D721Med (cell line): ENCODE results near the gene CHRM2.

Source experiments
- DNase-seq: peaks from one replicate; pipeline ENCODE4 v3.0.0; 2011; ENCODE audit warnings: low spot score; ENCODE audit not compliant: insufficient read length
- FAIRE-seq: peaks from 2 replicates; lab custom pipeline; 2011; peaks lifted over from hg19 to GRCh38; lab: Jason Lieb, UNC
- CTCF ChIP-seq: IDR thresholded peaks from 2 replicates; pipeline ENCODE4 v1.5.1; 2012; ENCODE audit warnings: mild to moderate bottlenecking, control low read depth; ENCODE audit not compliant: insufficient read depth; ENCODE audit errors: missing control alignments

CHRM2 gene

DNA sequence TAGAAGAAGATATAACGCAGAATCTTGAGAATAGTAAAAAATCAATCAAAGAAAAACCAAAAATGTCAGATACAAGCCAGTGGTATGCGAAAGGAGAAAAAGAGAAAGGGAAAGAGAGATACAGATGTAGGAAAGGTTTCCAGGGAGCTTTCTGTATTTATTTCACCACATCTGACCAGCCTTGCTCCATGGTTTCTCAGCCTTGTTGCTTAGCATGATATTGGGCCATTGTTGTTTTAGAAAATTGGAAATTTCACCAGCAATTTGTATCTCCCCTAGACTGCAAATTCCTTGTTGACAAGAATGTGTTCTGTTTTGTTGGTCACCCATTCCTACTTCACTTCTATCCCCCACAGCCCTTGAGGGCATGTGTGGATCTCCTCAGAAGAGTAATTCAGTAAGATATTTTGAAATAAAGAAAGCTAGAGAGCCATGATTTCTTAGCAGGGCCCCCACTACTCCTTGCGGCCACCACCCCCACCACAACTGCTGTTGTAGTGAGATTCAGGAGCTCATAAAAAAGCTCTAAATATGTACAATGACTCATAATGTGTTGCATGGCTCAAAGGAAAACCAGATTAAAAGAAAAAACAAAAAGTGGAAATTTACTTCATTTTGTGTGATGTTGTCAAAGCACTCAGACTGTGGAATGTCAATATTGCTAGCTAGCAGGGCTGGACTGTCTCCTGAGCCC lies 138.7 kb downstream of the CHRM2 start:
- no peak for DNase-seq
- TF ChIP-seq CTCF: no peak
- FAIRE-seq: no peak

- FAIRE-seq (no peak), DNase-seq (no peak)
- no peak for TF ChIP-seq CTCF
Observed at GRCh38 chr7:137009404-137009803, 141.0 kb downstream of the CHRM2 start.

DNA sequence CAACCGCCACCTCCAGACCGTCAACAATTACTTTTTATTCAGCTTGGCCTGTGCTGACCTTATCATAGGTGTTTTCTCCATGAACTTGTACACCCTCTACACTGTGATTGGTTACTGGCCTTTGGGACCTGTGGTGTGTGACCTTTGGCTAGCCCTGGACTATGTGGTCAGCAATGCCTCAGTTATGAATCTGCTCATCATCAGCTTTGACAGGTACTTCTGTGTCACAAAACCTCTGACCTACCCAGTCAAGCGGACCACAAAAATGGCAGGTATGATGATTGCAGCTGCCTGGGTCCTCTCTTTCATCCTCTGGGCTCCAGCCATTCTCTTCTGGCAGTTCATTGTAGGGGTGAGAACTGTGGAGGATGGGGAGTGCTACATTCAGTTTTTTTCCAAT lies 146.6 kb downstream of the CHRM2 start:
- no peak for TF ChIP-seq CTCF
- DNase-seq (no peak), FAIRE-seq (no peak)

DNA sequence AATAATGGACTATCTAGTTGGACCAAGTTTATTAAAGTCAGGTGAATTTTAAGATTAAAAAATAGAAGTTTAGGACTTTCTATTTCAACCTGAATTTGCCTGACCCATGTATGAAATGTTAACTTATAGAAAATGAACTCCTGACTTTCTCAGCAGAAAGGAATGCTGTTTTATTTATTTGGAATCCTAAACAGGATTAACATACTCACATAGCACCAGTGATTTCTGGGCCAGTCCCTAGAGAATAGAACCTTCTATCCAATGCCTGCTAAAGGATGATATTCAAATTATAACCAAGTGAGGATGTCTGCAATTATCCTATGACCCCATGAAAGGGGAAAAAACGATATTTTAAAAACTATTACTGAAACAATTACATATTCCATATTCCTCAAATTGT lies 148.8 kb downstream of the CHRM2 start:
- no peak for DNase-seq
- no peak for TF ChIP-seq CTCF
- FAIRE-seq: no peak

- no peak for DNase-seq
- no peak for TF ChIP-seq CTCF
- FAIRE-seq: no peak
Observed at GRCh38 chr7:137018468-137018867, 150.0 kb downstream of the CHRM2 start.

- FAIRE-seq (no peak), DNase-seq (no peak)
- TF ChIP-seq CTCF: no peak
Observed at GRCh38 chr7:137020351-137020750, 151.9 kb downstream of the CHRM2 start.

DNA sequence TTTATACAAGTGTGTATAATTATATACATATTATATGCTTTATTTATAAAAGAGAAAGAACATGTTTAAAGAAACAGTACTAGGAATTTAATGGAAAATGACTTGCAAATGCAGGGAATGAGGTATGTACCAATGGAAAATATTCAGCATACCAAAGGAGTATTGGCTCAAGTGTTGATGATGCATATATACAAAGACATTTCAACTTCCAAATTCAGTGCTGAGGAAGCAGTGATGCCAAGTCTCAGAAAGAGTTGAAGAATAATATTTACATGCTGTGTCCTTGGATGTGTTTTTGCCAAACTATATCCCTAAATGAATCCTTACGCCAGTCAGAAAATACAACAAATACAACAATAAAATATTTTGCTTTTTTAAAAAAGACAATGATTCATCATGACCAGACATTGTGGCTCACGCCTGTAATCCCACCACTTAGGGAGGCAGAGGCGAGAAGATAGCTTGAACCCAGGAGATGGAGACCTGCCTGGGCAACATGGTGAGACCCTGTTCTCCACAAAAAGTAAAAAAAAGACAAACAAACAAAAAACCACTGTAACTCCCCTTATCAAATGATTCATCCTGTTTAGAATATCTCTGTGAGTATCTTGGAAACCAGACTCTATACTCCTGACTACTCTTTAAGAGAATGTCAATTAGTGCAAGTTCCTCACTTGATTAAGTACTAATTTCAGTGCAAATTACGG lies 157.2 kb downstream of the CHRM2 start:
- no peak for DNase-seq
- no peak for FAIRE-seq
- no peak for TF ChIP-seq CTCF
